ENCODE results near the gene MOG.

The MOG gene

GRCh38 chr6:29676981-29677601 lies 20.2 kb downstream of the MOG start:
- DNase-seq (ENCODE audit: low spot score in 2 of 2) (no peak), ATAC-seq (ENCODE audit: low read depth) (peak; percentile 24)
- H3K27ac Mint-ChIP-seq = no peak overlapping the region
- H3K27me3 Mint-ChIP-seq = peaks cover 6% of the 10 kb centered on the region
- no peaks in the 10 kb centered on the region for H3K9me3 Mint-ChIP-seq
- H3K36me3 Mint-ChIP-seq = no peaks in the 10 kb centered on the region
- no peak overlapping the region for H3K4me3 Mint-ChIP-seq
- H3K4me1 Mint-ChIP-seq = no peaks in the 10 kb centered on the region

DNA sequence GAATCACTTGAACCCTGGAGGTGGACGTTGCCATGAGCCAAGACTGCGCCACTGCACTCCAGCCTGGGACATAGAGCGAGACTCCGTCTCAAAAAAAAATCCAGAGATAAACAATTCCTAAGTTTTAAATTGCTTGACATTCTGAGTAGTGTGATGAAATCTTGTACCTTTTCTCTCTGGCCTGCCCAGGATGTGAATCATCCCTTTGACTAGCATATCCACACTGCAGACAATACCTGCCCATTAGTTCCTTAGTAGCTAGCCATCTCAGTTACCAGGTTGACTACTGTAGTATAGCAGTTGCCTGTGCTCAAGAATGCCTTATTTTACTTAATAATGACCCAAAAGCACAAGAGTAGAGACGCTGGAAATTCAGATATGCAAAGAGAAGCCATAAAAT lies 21.2 kb downstream of the MOG start:
- Mint-ChIP-seq H3K27me3 (peaks cover 4% of the 10 kb centered on the region), H3K4me1 (no peaks in the 10 kb centered on the region), H3K27ac (no peak overlapping the region), H3K9me3 (no peaks in the 10 kb centered on the region), H3K36me3 (no peaks in the 10 kb centered on the region), H3K4me3 (no peak overlapping the region)
- no peak for DNase-seq (ENCODE audit: low spot score in 2 of 2)
- no peak for ATAC-seq (ENCODE audit: low read depth)

DNA sequence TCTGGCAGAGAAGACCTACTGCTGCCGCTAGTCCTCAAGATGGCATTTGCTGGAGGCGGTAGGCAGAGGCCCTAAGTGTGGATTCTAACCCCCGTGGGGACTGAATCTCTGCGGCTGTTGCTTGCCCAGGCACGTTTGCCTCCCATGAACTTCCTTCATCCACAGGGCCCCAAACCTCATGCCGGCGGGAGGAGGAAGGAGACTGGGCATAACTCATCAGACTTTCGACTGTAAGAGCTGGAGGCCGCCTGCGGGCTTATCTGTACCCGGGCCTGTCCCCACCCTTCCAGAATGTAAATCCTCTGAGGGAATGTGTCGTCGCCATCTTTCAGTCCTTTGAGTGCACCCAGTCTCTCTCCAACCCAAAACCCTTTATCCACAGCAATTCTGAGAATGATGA lies 23.1 kb downstream of the MOG start:
- ATAC-seq (ENCODE audit: low read depth) (no peak), DNase-seq (ENCODE audit: low spot score in 2 of 2) (no peak)
- no peak overlapping the region for H3K27ac Mint-ChIP-seq
- no peaks in the 10 kb centered on the region for H3K36me3 Mint-ChIP-seq
- H3K9me3 Mint-ChIP-seq = no peaks in the 10 kb centered on the region
- peaks cover 4% of the 10 kb centered on the region for H3K27me3 Mint-ChIP-seq
- H3K4me1 Mint-ChIP-seq = no peaks in the 10 kb centered on the region
- H3K4me3 Mint-ChIP-seq = no peak overlapping the region

GRCh38 chr6:29680416-29680815 lies 23.5 kb downstream of the MOG start:
- DNase-seq (ENCODE audit: low spot score in 2 of 2) (no peak), ATAC-seq (ENCODE audit: low read depth) (no peak)
- Mint-ChIP-seq H3K36me3 (no peaks in the 10 kb centered on the region), H3K9me3 (no peaks in the 10 kb centered on the region), H3K27ac (no peak overlapping the region), H3K4me1 (no peaks in the 10 kb centered on the region), H3K27me3 (peaks cover 4% of the 10 kb centered on the region), H3K4me3 (no peak overlapping the region)

DNA sequence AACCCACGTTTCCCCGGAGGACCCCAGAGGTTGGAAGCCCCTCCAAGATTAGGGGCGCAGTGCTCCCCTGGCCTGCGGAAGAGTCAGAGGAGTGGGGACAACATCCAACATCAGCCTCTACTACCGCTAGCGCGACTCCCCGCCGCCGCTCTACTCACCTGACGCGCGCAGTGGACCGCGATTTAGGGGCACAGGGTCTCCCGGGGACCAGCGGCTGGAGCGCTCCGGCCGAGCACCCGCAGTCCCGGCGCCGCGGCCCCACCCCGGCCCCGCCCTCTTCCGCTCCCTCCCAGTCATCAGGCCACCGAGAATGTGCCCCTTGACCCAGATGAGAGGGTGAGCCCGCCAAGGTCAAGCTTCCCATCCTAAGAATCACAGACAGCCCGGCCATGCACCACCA lies 24.0 kb downstream of the MOG start, which contains the start of gene ZFP57:
Gene ZFP57 (minus strand): TSS at position 249 of the 400 bp plus-strand sequence. CDS start 4,149 bp downstream, outside the sequence.
- Mint-ChIP-seq H3K4me1 (no peaks in the 10 kb centered on the region), H3K9me3 (no peaks in the 10 kb centered on the region), H3K36me3 (no peaks in the 10 kb centered on the region), H3K27me3 (peaks cover 4% of the 10 kb centered on the region), H3K4me3 (no peak within 1 kb of the TSS), H3K27ac (no peak within 1 kb of the TSS)
- DNase-seq (ENCODE audit: low spot score in 2 of 2) (no peak), ATAC-seq (ENCODE audit: low read depth) (no peak)

- DNase-seq (ENCODE audit: low spot score in 2 of 2) (no peak), ATAC-seq (ENCODE audit: low read depth) (no peak)
- H3K27me3 Mint-ChIP-seq = peaks cover 4% of the 10 kb centered on the region
- no peaks in the 10 kb centered on the region for H3K36me3 Mint-ChIP-seq
- H3K27ac Mint-ChIP-seq = no peak overlapping the region
- H3K4me1 Mint-ChIP-seq = no peaks in the 10 kb centered on the region
- H3K4me3 Mint-ChIP-seq = no peak overlapping the region
- H3K9me3 Mint-ChIP-seq = no peaks in the 10 kb centered on the region
Measured at GRCh38 chr6:29681811-29682210, 24.9 kb downstream of the MOG start.

DNA sequence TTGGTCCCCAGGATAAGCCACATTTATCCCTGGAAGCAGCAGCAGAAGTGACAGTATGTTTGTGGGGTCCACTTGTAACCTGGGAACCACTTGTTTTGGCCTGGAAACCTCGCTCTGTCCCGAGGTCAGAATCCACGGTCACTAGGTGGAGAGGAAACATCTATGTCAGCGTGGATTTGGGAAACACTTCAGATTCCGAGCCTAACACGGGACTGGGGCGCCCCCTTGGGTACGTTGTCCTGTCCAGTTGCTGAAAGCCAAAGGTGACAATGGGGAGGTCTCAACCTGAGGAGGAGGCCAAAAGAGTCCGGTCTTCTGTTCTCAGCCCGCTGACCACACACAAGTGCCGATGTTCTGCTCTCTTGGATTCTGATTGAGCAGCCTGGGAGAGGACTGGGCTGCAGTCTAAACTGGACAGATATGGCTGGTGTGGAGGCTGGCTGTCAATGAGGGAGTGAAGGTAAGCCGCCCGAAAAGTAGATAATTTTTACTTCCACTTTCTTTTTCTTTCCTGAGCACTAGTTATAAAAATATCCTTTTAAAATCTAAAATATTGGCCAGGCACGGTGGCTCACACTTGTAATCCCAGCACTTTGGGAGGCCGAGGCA lies 28.9 kb downstream of the MOG start:
- no peak overlapping the region for H3K27ac Mint-ChIP-seq
- peaks cover 1% of the 10 kb centered on the region for H3K27me3 Mint-ChIP-seq
- no peak for ATAC-seq (ENCODE audit: low read depth)
- H3K9me3 Mint-ChIP-seq = no peaks in the 10 kb centered on the region
- no peaks in the 10 kb centered on the region for H3K36me3 Mint-ChIP-seq
- H3K4me1 Mint-ChIP-seq = no peaks in the 10 kb centered on the region
- no peak overlapping the region for H3K4me3 Mint-ChIP-seq
- DNase-seq (ENCODE audit: low spot score in 2 of 2) = no peak

DNA sequence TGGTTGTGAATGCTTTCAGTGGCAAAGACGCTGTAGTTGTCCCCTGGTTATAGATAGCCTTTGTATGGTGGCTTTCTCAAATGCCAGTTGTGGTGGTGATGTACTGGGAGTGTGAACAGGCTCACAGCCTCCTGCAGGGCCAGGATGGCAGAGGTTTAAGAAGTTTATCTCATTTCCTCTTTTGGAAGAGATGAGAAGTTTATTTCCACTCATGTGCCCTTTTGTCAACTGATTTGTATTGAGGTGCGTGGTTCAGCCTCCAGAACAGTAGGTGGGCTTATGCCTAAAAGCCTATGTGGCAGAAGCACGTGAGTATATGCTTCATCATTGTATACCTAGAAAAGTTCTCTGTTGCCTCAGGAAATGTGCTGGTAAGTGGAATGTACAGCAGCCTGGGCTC lies 37.7 kb downstream of the MOG start:
- Mint-ChIP-seq H3K36me3 (peaks cover 5% of the 10 kb centered on the region), H3K4me1 (no peaks in the 10 kb centered on the region), H3K4me3 (no peak overlapping the region), H3K9me3 (peaks cover 3% of the 10 kb centered on the region), H3K27me3 (peaks cover 1% of the 10 kb centered on the region), H3K27ac (no peak overlapping the region)
- DNase-seq (ENCODE audit: low spot score in 2 of 2) = no peak
- peak; percentile 71 for ATAC-seq (ENCODE audit: low read depth)

DNA sequence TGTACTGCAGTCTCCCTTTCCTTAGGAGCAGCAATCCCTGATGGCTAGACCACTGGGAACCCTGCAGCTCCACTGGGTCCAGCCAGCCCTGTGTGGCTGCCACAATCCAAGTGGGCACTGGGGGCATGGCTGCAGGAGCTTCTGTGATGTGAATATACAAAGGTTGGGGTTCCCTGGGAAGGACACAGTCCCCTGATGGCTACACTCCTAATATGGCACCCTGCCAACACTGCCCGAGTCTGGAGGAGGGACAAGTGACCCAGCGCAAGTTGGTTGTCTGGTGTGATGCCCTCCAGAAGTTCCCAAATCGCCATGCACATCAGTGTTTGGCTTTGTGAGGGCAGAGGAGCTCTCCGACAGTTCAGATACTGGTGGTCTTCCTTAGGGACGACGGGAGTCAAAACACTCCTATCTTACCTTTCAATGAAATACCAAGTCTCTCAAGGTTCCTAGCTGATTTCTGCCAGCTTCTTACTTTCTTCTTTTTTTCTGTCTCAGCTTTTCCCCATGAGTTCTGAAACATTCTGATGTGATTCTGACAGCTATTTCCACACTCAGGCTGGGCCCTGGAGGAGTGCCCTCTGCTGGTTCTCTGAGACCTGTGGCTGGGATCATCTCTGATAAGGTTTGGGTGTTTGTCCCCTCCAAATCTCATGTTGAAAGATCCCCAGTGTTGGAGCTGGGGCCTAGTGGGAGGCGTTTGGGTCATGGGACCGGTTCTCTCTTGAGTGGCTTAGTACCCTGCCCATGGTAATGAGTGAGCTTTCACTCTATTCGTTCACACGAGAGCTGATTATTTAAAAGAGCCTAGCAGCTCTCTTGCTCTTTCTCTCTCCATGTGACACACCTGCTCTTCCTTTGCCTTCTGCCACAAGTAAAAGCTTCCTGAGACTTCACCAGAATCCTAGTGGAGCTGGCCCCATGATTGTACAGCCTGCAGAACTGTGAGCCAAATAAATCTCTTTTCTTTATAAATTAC lies 39.5 kb downstream of the MOG start:
- ATAC-seq (ENCODE audit: low read depth) (no peak), DNase-seq (ENCODE audit: low spot score in 2 of 2) (no peak)
- peaks cover 3% of the 10 kb centered on the region for H3K9me3 Mint-ChIP-seq
- peaks cover 1% of the 10 kb centered on the region for H3K27me3 Mint-ChIP-seq
- H3K4me3 Mint-ChIP-seq = no peak overlapping the region
- peaks cover 5% of the 10 kb centered on the region for H3K36me3 Mint-ChIP-seq
- no peaks in the 10 kb centered on the region for H3K4me1 Mint-ChIP-seq
- H3K27ac Mint-ChIP-seq = no peak overlapping the region

- DNase-seq (ENCODE audit: low spot score in 2 of 2) (peak; percentile 81 to 82), ATAC-seq (ENCODE audit: low read depth) (peak; percentile 95)
- H3K27me3 Mint-ChIP-seq = peaks cover 10% of the 10 kb centered on the region
- no peak overlapping the region for H3K27ac Mint-ChIP-seq
- no peak overlapping the region for H3K4me3 Mint-ChIP-seq
- H3K36me3 Mint-ChIP-seq = no peaks in the 10 kb centered on the region
- H3K9me3 Mint-ChIP-seq = no peaks in the 10 kb centered on the region
- H3K4me1 Mint-ChIP-seq = peaks cover 2% of the 10 kb centered on the region
Measured at GRCh38 chr6:29702519-29703103, 45.7 kb downstream of the MOG start.

GRCh38 chr6:29705389-29706231 lies 48.7 kb downstream of the MOG start:
- Mint-ChIP-seq H3K27me3 (peaks cover 8% of the 10 kb centered on the region), H3K27ac (no peak overlapping the region), H3K4me1 (peaks cover 16% of the 10 kb centered on the region), H3K9me3 (no peaks in the 10 kb centered on the region), H3K4me3 (no peak overlapping the region), H3K36me3 (no peaks in the 10 kb centered on the region)
- ATAC-seq (ENCODE audit: low read depth) (no peak), DNase-seq (ENCODE audit: low spot score in 2 of 2) (no peak)

GRCh38 chr6:29708432-29709179 lies 51.7 kb downstream of the MOG start:
- Mint-ChIP-seq H3K4me1 (peaks cover 14% of the 10 kb centered on the region), H3K4me3 (peak overlapping the region; percentile 68), H3K27ac (peak overlapping the region; percentile 30), H3K9me3 (no peaks in the 10 kb centered on the region), H3K27me3 (peaks cover 4% of the 10 kb centered on the region), H3K36me3 (no peaks in the 10 kb centered on the region)
- DNase-seq (ENCODE audit: low spot score in 2 of 2) (no peak), ATAC-seq (ENCODE audit: low read depth) (peak; percentile 78)

GRCh38 chr6:29709188-29709587 lies 52.3 kb downstream of the MOG start:
- DNase-seq (ENCODE audit: low spot score in 2 of 2) = no peak
- H3K27ac Mint-ChIP-seq = peak overlapping the region; percentile 30
- peaks cover 14% of the 10 kb centered on the region for H3K4me1 Mint-ChIP-seq
- peak overlapping the region; percentile 68 for H3K4me3 Mint-ChIP-seq
- no peaks in the 10 kb centered on the region for H3K36me3 Mint-ChIP-seq
- H3K9me3 Mint-ChIP-seq = no peaks in the 10 kb centered on the region
- ATAC-seq (ENCODE audit: low read depth) = peak; percentile 60
- H3K27me3 Mint-ChIP-seq = no peaks in the 10 kb centered on the region

Measured in memory B cell (primary cell).